ENCODE measurements around the gene TSPYL1.
"Not testable (repeated sequence)": the region's sequence is repeated elsewhere in the genome, so short reads cannot be mapped to it uniquely, and the experiment has no call there.

The TSPYL1 gene

DNA sequence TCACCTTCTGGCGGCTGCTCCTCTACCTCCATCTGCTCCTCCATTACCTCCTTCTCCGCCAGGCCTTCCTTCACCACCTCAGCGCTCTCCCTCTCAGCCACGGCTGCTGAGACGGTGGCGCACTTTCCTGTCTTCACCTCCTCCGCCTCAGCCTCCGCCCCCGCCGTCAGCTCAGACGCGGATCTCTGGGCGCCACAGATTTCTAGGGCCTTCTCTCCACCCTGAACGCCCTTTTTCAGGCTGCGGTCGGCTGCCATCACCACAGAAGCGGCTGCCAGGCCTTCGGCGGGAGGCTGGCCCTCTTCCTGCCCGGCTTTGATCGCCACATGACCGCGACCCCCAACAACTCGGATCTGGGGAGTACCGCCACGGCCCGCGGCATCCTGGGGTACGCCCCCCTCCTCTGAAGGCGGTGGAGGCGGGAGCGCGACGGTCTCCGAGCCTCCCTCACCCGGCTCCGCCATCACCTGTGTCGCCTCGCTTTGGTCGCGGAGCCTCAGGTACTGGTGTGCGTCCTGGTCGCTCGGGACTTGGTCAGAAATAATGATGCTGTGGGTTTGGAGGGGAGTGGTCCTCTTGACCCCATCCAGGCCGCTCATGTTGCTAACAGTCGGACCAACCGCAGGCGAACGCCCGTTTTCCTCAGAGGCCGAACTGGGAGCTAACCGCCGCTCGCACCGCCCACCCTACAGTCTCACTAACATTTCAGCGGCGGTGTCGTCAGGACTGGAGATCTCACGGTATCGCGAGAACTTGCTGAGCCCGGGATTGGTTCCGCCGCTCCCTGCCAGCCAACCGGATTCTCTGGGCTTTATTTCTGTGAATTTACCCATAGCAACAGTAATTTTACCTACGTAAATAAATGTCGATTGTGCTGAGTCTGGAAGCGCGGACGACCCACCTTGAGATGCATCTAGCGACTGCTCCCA is at the start of gene TSPYL1:
Gene TSPYL1, minus strand, starts transcription at position 699 of the 929 bp plus-strand sequence. Its CDS starts 100 bp downstream, at position 599.
- peak; percentile 79 to 88 for DNase-seq (ENCODE audit: low read depth in 2 of 2)

DNA sequence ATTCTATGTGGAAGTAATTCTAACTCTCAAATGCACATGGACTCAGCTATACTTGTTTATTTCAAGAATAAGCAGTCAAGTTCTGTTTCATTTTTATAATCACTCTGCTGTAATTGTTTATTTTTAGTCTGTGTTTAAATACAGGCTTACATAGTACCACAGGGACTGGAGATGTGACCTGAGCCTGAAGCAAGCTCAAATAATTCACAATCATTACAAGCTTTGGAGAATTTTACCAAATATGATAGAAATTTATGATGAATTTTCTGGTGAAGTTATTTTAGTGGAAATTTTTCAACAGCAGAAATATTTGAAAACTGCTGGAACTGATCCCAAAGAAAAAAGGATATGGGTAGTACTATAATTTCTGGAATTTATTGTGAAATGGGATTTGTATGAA is 49.4 kb upstream of the TSPYL1 start:
- DNase-seq (ENCODE audit: low read depth in 2 of 2) = no peak

DNA sequence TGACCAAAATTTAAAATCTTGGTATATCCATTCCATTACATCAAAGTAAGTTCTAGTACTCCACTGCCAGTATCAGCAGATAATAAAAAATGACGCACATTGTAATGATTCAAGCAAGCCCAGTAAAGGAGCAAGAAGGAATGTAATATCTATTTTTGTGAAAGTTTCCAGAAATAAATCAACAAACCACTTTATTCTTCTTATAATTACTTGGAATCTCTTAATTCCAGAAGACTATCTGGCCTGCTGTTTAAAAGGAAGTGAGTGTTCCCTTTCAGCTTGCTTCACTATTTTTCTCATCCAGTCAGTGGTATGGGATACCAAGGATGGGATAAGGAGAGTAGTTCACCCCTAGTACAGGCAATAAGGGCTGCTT is 48.8 kb upstream of the TSPYL1 start:
- DNase-seq (ENCODE audit: low read depth in 2 of 2) = no peak

GRCh38 chr6:116327803-116328527 is 48.2 kb upstream of the TSPYL1 start:
- DNase-seq (ENCODE audit: low read depth in 2 of 2) = no peak

DNA sequence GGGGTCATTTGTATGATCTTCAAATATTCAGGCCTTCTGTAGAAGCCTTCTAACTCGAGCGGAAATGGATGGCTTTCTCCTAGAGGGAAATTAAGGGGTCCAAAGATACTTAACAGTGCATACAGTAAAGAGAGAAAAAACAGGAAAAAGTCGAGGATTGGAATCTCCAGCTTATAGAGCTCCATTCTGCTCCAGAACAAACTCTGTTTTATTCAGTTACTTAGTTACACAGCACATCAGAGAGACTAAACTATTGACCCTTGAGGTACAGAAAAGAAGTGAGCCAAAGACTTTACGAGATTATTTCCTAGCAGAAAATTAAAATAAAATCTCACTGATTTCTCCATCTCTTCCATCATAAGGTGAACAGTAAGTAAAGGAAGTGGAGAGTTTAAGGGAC is 47.3 kb upstream of the TSPYL1 start:
- DNase-seq (ENCODE audit: low read depth in 2 of 2) = no peak

DNA sequence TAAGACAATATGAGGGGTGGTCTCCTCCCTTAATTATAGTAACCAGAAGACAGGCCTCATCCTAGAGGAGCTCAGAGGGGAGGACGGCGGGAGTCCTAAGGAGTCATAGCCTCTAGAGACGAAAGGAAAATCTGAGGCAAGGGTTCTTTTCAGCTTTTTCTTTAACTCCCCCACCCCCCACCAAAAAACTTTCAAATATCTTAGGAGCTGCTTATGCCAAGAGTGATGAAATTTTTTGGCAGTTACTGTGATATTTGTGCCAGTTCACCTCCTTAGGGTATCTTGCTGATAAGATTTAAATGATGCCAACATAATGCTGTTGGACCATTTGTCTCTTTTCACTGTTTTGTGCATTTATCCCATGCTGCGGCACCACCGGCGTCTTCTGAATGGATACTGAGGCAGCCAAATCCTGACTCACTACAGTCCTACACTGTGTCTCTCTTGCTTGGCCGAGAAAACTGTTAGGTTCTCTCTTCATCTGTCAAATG is 46.5 kb upstream of the TSPYL1 start:
- DNase-seq (ENCODE audit: low read depth in 2 of 2) = no peak

- not testable (repeated sequence) for DNase-seq (ENCODE audit: low read depth in 2 of 2)
Measured at GRCh38 chr6:116325634-116326132, 46.0 kb upstream of the TSPYL1 start.

GRCh38 chr6:116323863-116324262 is 44.1 kb upstream of the TSPYL1 start:
- no peak for DNase-seq (ENCODE audit: low read depth in 2 of 2)

GRCh38 chr6:116321933-116322332 is 42.2 kb upstream of the TSPYL1 start:
- DNase-seq (ENCODE audit: low read depth in 2 of 2) = not testable (repeated sequence)

DNA sequence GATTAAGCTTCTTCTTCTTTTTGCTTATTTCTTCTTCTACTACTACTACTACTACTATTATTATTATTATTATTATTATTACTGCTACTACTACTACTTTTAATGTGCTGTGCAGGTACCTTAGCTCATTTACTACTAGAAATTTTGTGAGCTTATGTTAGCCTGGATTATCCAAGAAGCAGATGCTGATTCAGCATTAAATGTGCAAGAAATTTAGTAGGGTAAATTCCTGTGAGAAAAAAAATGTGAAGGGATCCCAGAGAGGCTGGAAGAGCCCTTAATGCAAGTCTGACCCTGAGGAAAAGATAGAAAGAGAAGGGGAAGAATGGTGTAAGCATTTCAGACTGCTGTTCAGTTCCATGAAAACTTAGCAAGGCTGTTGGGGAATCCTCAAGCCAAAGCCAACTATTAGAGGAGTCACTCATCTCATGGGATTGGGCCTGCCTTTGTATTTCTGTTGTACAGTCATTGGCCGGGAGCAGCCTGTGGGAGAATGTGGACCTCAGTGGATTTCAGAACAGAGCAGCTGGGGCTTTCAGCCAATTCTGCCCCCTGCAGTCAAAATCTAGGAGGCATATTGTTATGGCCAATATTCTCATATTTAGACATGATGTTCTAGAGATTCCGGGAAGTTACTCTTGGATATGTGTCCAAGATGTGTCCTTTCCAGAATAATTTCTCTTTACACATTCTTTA is 37.2 kb upstream of the TSPYL1 start:
- no peak for DNase-seq (ENCODE audit: low read depth in 2 of 2)

DNA sequence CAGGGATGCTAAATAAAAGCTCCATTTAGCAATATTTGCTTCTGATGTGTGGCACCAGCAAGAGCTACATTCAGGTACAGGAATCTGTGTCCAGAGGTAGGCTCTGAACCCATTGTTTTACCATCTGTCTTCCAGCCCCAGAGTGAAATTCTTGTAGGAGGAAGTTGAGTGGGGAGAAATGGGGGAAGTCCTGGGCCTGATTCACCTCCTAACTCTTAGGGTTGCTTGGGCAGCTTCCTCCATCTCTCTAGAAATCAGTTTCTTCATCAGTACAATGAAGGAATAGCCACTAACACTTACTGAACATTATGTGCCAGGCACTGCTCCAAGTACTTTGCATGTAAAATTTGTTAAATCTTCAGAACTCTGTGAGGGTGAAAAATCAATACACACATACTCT is 35.1 kb upstream of the TSPYL1 start:
- DNase-seq (ENCODE audit: low read depth in 2 of 2) = no peak

DNA sequence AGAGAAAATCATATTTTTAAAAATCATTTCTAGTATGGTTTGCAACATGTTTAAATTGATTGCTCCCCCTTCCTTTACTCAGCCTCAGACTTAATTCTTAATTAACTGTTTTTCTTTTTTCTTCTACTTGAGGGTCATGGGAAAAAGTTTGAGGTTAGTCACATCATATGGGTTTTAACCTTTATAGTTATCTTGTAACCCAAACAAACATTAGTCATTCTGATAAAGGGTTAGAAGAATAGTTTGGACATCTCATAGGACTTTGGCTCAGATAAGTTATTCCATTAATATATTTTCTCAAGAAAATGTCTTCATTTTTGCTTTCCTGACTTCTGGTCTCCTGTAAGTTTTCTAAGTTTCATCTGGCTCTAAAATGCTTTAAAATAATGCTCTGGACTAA is 34.5 kb upstream of the TSPYL1 start:
- DNase-seq (ENCODE audit: low read depth in 2 of 2) = no peak

DNA sequence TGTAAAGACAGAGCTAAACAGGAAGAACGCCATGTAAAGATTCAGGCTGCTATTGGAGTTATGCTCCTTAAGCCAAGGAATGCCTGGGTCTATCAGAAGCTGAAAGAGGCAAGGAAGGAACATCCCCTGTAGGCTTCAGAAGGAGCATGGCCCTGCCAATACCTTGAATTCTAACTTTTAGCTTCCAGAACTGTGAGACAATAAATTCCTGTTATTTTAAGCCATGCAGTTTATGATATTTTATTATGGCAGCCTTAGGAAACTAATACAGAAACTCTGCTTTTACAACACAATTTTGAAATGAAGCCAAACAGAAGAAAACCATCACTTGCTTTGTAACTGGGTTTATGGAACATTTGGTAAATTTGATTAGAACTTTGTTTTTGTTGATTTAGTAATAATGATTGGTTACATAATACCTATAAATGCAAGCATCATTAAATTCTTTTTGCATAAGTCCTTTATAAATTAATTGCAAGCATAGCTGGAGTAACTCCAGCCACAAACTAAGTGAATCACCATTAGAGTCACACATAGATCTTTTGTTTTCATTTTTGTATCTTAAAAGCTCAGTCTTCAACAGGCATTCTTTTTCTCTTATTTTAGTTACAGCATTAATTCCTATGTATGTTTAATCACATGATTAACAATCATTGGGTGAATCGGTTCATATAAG is 33.5 kb upstream of the TSPYL1 start:
- DNase-seq (ENCODE audit: low read depth in 2 of 2) = no peak

- DNase-seq (ENCODE audit: low read depth in 2 of 2) = no peak
Measured at GRCh38 chr6:116309657-116310056, 29.9 kb upstream of the TSPYL1 start.

- no peak for DNase-seq (ENCODE audit: low read depth in 2 of 2)
Measured at GRCh38 chr6:116309001-116309400, 29.3 kb upstream of the TSPYL1 start.

DNA sequence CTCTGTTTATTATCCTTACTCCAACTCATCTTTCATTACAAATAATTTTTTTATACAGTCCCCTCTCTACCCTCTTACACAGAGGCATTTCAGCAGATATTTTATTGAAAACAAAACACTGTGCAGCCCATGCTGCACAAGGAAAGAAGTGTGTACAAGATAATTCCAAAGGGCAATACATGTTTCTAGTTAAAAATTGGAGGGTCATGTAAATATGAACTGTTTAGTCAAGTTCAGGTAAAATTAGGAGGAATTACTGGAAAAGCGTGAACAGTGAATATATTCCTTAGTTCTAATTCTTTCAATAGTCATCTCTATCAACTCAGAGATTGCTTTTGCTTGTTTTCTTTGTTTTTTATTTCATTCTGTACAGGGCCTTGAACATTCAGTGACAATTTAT is 27.9 kb upstream of the TSPYL1 start:
- no peak for DNase-seq (ENCODE audit: low read depth in 2 of 2)

- DNase-seq (ENCODE audit: low read depth in 2 of 2) = no peak
Measured at GRCh38 chr6:116307001-116307400, 27.3 kb upstream of the TSPYL1 start.

DNA sequence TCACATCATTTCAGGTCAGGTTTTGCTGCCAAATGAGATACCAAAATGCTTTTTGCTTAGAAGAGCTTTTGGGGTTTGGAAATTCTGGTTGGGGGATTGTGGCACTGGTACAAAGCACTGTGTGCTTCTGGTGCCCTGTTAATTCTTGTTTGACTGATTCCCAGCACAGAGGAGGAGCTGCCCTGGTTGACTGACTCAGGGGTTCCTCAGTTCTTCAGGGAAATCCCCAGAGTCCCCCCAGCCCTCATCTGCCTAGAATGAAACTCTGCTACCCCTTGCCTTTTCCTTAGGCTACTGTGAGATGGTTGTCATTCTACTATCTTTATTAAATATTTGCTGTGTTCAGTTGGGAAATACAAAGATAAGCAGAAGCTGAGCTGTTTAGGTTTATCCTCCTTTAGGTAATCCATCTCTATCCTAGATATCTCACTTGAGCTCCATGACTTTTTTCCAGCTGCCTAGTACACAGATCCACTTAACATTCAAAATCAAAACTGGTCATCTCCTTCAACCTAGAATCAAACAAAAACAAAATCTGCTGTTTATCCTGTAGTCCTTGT is 24.9 kb upstream of the TSPYL1 start:
- no peak for DNase-seq (ENCODE audit: low read depth in 2 of 2)

DNA sequence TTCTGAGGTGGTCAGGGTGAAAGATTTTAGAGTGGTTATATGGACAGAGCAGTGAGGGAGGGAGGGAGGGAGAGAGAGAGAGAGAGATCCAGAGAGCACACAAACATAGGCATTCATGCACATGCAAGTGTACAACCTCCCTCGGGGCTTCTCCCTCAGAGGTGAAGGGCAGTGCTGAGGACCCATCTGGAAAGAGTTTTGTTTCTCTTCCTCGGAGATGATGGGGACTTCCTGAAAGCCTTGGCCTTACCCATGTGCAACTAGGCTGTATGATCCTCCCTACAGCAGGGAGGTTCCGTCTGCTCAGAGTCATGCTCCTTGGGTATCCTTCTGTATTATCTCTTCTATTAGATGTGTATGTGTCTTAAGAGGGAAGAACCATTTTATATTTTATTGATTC is 21.4 kb upstream of the TSPYL1 start:
- DNase-seq (ENCODE audit: low read depth in 2 of 2) = no peak

- no peak for DNase-seq (ENCODE audit: low read depth in 2 of 2)
Measured at GRCh38 chr6:116300566-116300965, 20.8 kb upstream of the TSPYL1 start.

- no peak for DNase-seq (ENCODE audit: low read depth in 2 of 2)
Measured at GRCh38 chr6:116298973-116299372, 19.2 kb upstream of the TSPYL1 start.

Measured in stimulated activated CD8-positive, alpha-beta memory T cell treated with anti-CD3 and anti-CD28 coated beads, Interleukin-2, amount 100 ng/mL, for 48 hours (primary cell).